Fibroblast of villous mesenchyme (primary cell): ENCODE measurements around the gene STRN4. TPM values are rescaled to one million over a fixed set of nuclear protein-coding genes. Genes with fewer than 3 reads are reported as not detected.

Source experiments
- DNase-seq: peaks from one replicate; pipeline ENCODE4 v3.0.0-alpha.2; 2010; ENCODE audit warnings: low read depth
- H3K4me3 ChIP-seq: 2 replicates; pipeline ENCODE4 v1.5.1; 2011; ENCODE audit warnings: low read depth, mild to moderate bottlenecking, low read length
- CTCF ChIP-seq: IDR thresholded peaks from 2 replicates; pipeline ENCODE4 v1.5.1; 2012; ENCODE audit warnings: low read depth, mild to moderate bottlenecking, low read length; ENCODE audit not compliant: insufficient read depth
- total RNA-seq: library from RNA; depleted of rRNA; stranded (reverse); fragments of >200 nt; gene quantifications from 2 replicates; pipeline ENCODE4 v1.2.3, GENCODE V29; 2012

The STRN4 gene
- 66.5 and 75.1 TPM in 2 replicates for total RNA-seq

- DNase-seq, result peak; percentile 36
- no peak for TF ChIP-seq CTCF
Measured at GRCh38 chr19:46746281-46747057, at the start of gene STRN4. TSS of gene STRN4 (minus strand) at chr19:46746450. CDS start at chr19:46746430, 20 bp downstream.

GRCh38 chr19:46791944-46792343, 45.7 kb upstream of the STRN4 start:
- H3K4me3 ChIP-seq, result no peak overlapping the region
- DNase-seq, result peak; percentile 63
- no peak for TF ChIP-seq CTCF

More at GRCh38 chr19:46746281-46747057, at the start of gene STRN4:
- H3K4me3 ChIP-seq, result peak within 1 kb of the TSS; percentile 86

DNA sequence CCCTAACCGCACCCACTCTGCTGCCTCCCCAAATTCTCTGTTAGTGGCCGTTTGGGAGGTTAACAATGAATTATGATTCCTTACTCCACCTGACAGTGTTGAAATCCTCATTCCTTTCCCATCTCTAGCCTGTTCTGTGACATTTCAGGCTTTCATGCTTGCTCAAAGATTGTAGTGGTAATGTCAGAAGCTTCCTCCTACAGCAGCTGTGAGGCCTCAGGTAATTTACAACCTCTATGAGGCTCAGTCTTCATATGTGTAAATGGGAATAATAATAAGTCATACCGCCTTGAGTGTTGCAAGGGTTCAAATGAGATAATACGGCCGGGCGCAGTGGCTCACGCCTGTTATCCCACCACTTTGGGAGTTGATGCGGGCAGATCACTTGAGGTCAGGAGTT, 43.1 kb upstream of the STRN4 start:
- DNase-seq, result no peak
- H3K4me3 ChIP-seq, result no peak overlapping the region
- TF ChIP-seq CTCF, result no peak

- H3K4me3 ChIP-seq, result no peak overlapping the region
- TF ChIP-seq CTCF, result no peak
- no peak for DNase-seq
Measured at GRCh38 chr19:46788968-46789338, 42.7 kb upstream of the STRN4 start.

- peak within 1 kb of the TSS; percentile 96 for H3K4me3 ChIP-seq
- peak; percentile 97 for DNase-seq
- TF ChIP-seq CTCF, result peak; percentile 2
Measured at GRCh38 chr19:46788262-46788967, 42.2 kb upstream of the STRN4 start, which contains the start of gene SLC1A5. TSS of gene SLC1A5 (minus strand) at chr19:46788594. CDS start at chr19:46787965, 629 bp downstream.

- no peak for TF ChIP-seq CTCF
- H3K4me3 ChIP-seq, result peak overlapping the region; percentile 96
- peak; percentile 78 for DNase-seq
Measured at GRCh38 chr19:46787331-46788261, 41.3 kb upstream of the STRN4 start.
